HepG2 (cell line): ENCODE measurements around the gene TRIM15. TPM values are rescaled to one million over a fixed set of nuclear protein-coding genes. Genes with fewer than 3 reads are reported as not detected.

ENCODE experiments used
- ATAC-seq: fragments of 200-7000 bp; cut with Tn5 transposase; 3 replicates; pipeline ENCODE4 v1.9.1; 2020; ENCODE audit warnings: mild to moderate bottlenecking, moderate library complexity
- Bru-seq: library from RNA; stranded (reverse); fragments of 400-500 nt; gene quantifications from one replicate; lab custom pipeline; 2021; lab: Mats Ljungman, UMichigan
- BruChase-seq, 2 experiments: library from RNA; stranded (reverse); fragments of 400-500 nt; gene quantifications; one replicate each; lab custom pipeline; 2021; lab: Mats Ljungman, UMichigan
- BruUV-seq: library from RNA; stranded (reverse); fragments of 400-500 nt; replicated peaks from 2 replicates; lab custom pipeline; 2021; lab: Mats Ljungman, UMichigan
- CTCF ChIA-PET: fragments of 300-600 bp; formaldehyde crosslinking; extraction: SDS; loops from one replicate; lab custom pipeline; 2021; ENCODE audit warnings: low total read pairs, inconsistent platforms, low intra/inter-chr PET ratio; lab: Yijun Ruan, JAX
- POLR2A ChIA-PET: fragments of 350-600 bp; sonication (Branson Sonifier 250); formaldehyde crosslinking; loops from one replicate; lab custom pipeline; 2020; ENCODE audit warnings: antibody characterized with exemption, inconsistent platforms; lab: Yijun Ruan, JAX
- DNase-seq: peaks from one replicate; pipeline ENCODE4 v3.0.0-alpha.2; 2015; ENCODE audit warnings: low spot score
- FAIRE-seq: peaks from 3 replicates; lab custom pipeline; 2011; peaks lifted over from hg19 to GRCh38; lab: Jason Lieb, UNC
- H2AFZ ChIP-seq: one replicate; pipeline ENCODE4 v1.6.1; 2011; ENCODE audit warnings: low read length, inconsistent platforms
- H3K27ac ChIP-seq: fragments of 300-600 bp; 3 replicates; pipeline ENCODE4 v1.8.0; 2011; ENCODE audit warnings: mixed run types, mild to moderate bottlenecking, mixed read lengths, low read length, inconsistent platforms; ENCODE audit not compliant: insufficient read depth; ENCODE audit errors: extremely low read length
- H3K27me3 ChIP-seq, 2 experiments: fragments of 200-600 bp in 1 of 2; 2 replicates in 1 of 2; 3 replicates in 1 of 2; pipeline versions ENCODE4 v1.6.0 to v1.8.0; 2011; ENCODE audit warnings: low read length in 2 of 2, mild to moderate bottlenecking in 2 of 2, moderate library complexity in 2 of 2, inconsistent platforms in 1 of 2; ENCODE audit not compliant: insufficient read depth in 2 of 2, control insufficient read depth in 1 of 2
- H3K36me3 ChIP-seq, 2 experiments: fragments of 200-600 bp in 1 of 2; replicated peaks in 1 of 2; 2 replicates in 1 of 2; 3 replicates in 1 of 2; pipeline versions ENCODE4 v1.5.1 to v1.8.0; 2011; ENCODE audit warnings: low read length in 2 of 2, inconsistent platforms in 1 of 2; ENCODE audit not compliant: insufficient read depth in 2 of 2, control insufficient read depth in 1 of 2
- H3K4me1 ChIP-seq: 2 replicates; pipeline ENCODE4 v1.5.1; 2012; ENCODE audit warnings: low read length, inconsistent platforms; ENCODE audit not compliant: insufficient read depth
- H3K4me2 ChIP-seq: 2 replicates; pipeline ENCODE4 v1.6.0; 2011; ENCODE audit warnings: low read depth, low read length, inconsistent platforms
- H3K4me3 ChIP-seq, 3 experiments: fragments of 200-600 bp in 1 of 3; sonication (generic), shearing (Covaris generic) in 1 of 3; replicated peaks in 1 of 3; 2 replicates each; pipeline ENCODE4 v1.5.1; 2011 to 2016; ENCODE audit warnings: low read length in 3 of 3, inconsistent platforms in 2 of 3, low read depth in 2 of 3, mild to moderate bottlenecking in 2 of 3, control low read depth in 1 of 3, mixed read lengths in 1 of 3; ENCODE audit not compliant: insufficient read depth in 1 of 3
- H3K79me2 ChIP-seq: one replicate; pipeline ENCODE4 v1.6.1; 2011; ENCODE audit warnings: low read length, inconsistent platforms; ENCODE audit not compliant: insufficient read depth
- H3K9ac ChIP-seq: 2 replicates; pipeline ENCODE4 v1.6.0; 2011; ENCODE audit warnings: mild to moderate bottlenecking, low read depth, low read length, inconsistent platforms; ENCODE audit not compliant: insufficient read depth
- H3K9me3 ChIP-seq: 2 replicates; pipeline ENCODE4 v1.5.1; 2012; ENCODE audit warnings: mild to moderate bottlenecking, low read length
- H4K20me1 ChIP-seq: 2 replicates; pipeline ENCODE4 v1.6.0; 2011; ENCODE audit warnings: inconsistent platforms, mild to moderate bottlenecking, low read length, moderate library complexity; ENCODE audit not compliant: insufficient read depth
- DBP ChIP-seq: sonication (generic); formaldehyde crosslinking; IDR thresholded peaks from 2 replicates; pipeline ENCODE4 v1.4.0; 2020; ENCODE audit warnings: missing genetic modification reagents; ENCODE audit errors: not compliant biosample characterization
- HOXA7 ChIP-seq: sonication (generic); formaldehyde crosslinking; IDR thresholded peaks from 2 replicates; pipeline ENCODE4 v1.8.1; 2022; ENCODE audit warnings: mild to moderate bottlenecking, missing genetic modification reagents, moderate library complexity
- SP5 ChIP-seq: IDR thresholded peaks from 2 replicates; pipeline ENCODE4 v1.6.1; 2016; ENCODE audit warnings: low read depth, borderline replicate concordance
- U2AF2 ChIP-seq: fragments of 200-400 bp; formaldehyde crosslinking; IDR thresholded peaks from 2 replicates; pipeline ENCODE4 v1.6.1; 2017; ENCODE audit warnings: low read depth, mild to moderate bottlenecking, low read length
- ZBTB43 ChIP-seq: sonication (generic); formaldehyde crosslinking; conservative IDR thresholded peaks from 2 replicates; pipeline ENCODE4 v1.4.0; 2020; ENCODE audit warnings: missing genetic modification reagents
- ZNF382 ChIP-seq: sonication (generic); formaldehyde crosslinking; IDR thresholded peaks from 2 replicates; pipeline ENCODE4 v1.5.0; 2020; ENCODE audit warnings: missing genetic modification reagents, mild to moderate bottlenecking, borderline replicate concordance
- ZNF709 ChIP-seq: sonication (generic); formaldehyde crosslinking; IDR thresholded peaks from 2 replicates; pipeline ENCODE4 v1.5.0; 2020; ENCODE audit warnings: mild to moderate bottlenecking, missing genetic modification reagents
- WGBS: methylation state at CpG from one replicate; pipeline ENCODE4 v1.1.6; 2017; ENCODE audit warnings: low lambda C conversion rate; 5-methylcytosine and 5-hydroxymethylcytosine counted together
- in situ Hi-C: cut with HindIII; loops from 2 replicates; pipeline ENCODE4 v1.10.0; 2017; ENCODE audit warnings: low pct_unique_long_range_greater_than_20kb; ENCODE audit not compliant: extremely low pct_ligation_motif_present
- intact Hi-C: fragments of 100-400 bp; cut with micrococcal nuclease; formaldehyde crosslinking; loops from one replicate; pipeline ENCODE4 v1.10.0; 2022; ENCODE audit not compliant: unreplicated experiment
- long read RNA-seq, 2 experiments: library from RNA in 1 of 2; library from polyadenylated mRNA in 1 of 2; stranded (forward) in 1 of 2; unstranded in 1 of 2; transcript quantifications; one replicate each; pipeline ENCODE4 v2.0.0, GENCODE V29; 2019 to 2022
- polyA minus RNA-seq, 3 experiments: library from RNA; depleted of rRNA, polyadenylated mRNA; stranded (reverse); fragments of >200 nt; gene quantifications; 2 replicates each; pipeline ENCODE4 v1.2.3, GENCODE V29; 2011; ENCODE audit warnings: low replicate concordance in 1 of 3
- polyA plus RNA-seq, 8 experiments: library from polyadenylated mRNA; depleted of rRNA in 3 of 8; stranded (reverse) in 7 of 8; unstranded in 1 of 8; fragments of >200 nt; fragmentation: Illumina TruSeq in 4 of 8; extraction: Trizol in 4 of 8; gene quantifications; 2 replicates each; pipeline versions ENCODE4 v1.2.1 to v1.2.3, GENCODE V29; 2011 to 2016; ENCODE audit warnings: low read depth in 4 of 8, missing spikeins in 1 of 8, mixed read lengths in 1 of 8; ENCODE audit not compliant: insufficient read depth in 1 of 8
- total RNA-seq, 5 experiments: library from RNA; depleted of rRNA; stranded (reverse); fragments of >200 nt; fragmentation: Illumina TruSeq; extraction: Trizol; gene quantifications; 2 replicates each; pipeline ENCODE4 v1.2.3, GENCODE V29; 2016; ENCODE audit warnings: low read depth in 1 of 5
- TF ChIP-seq, protein P1 (sequence below): sonication (generic); formaldehyde crosslinking; IDR thresholded peaks from 2 replicates; pipeline ENCODE4 v1.5.0; 2020; ENCODE audit warnings: mild to moderate bottlenecking, missing genetic modification reagents
- TF ChIP-seq, protein P2 (sequence below): sonication (generic); IDR thresholded peaks from 2 replicates; pipeline ENCODE4 v1.6.1; 2016; ENCODE audit warnings: low read depth, borderline replicate concordance

The TRIM15 gene
- total RNA-seq (2016; rRNA removed; fragmentation: Illumina TruSeq; extraction: Trizol) (30.4 and 35.1 TPM in 2 replicates), polyA plus RNA-seq (2011; rRNA removed) (38.2 and 41.7 TPM in 2 replicates), polyA minus RNA-seq (2011; rRNA and poly(A)+ RNA removed; ENCODE audit: low replicate concordance) (0.12 and 47.7 TPM in 2 replicates), Bru-seq, nascent RNA (percentile 94 among the genes with signal in this experiment), BruChase-seq, experiment 1, labeled RNA remaining after a 6-hour chase (percentile 92 among the genes with signal in this experiment), BruChase-seq, experiment 2, labeled RNA remaining after a 2-hour chase (percentile 90 among the genes with signal in this experiment)
- total RNA-seq (2016; cell fraction: cytosol; rRNA removed; fragmentation: Illumina TruSeq; extraction: Trizol; ENCODE audit: low read depth), result 5.9 and 7.6 TPM in 2 replicates
- 25.6 and 34.0 TPM in 2 replicates for total RNA-seq (2016; cell fraction: insoluble cytoplasmic fraction; rRNA removed; fragmentation: Illumina TruSeq; extraction: Trizol)
- 13.2 and 15.4 TPM in 2 replicates for total RNA-seq (2016; cell fraction: membrane; rRNA removed; fragmentation: Illumina TruSeq; extraction: Trizol)
- total RNA-seq (2016; cell fraction: nucleus; rRNA removed; fragmentation: Illumina TruSeq; extraction: Trizol), result 26.9 and 31.0 TPM in 2 replicates
- 29.0 and 39.2 TPM in 2 replicates for polyA plus RNA-seq (2011; cell fraction: cytosol; rRNA removed)
- polyA plus RNA-seq (2011; cell fraction: nucleus; rRNA removed), result 86.1 and 97.2 TPM in 2 replicates
- polyA plus RNA-seq (2012), result 34.9 and 37.3 TPM in 2 replicates
- polyA plus RNA-seq (2016; cell fraction: cytosol; fragmentation: Illumina TruSeq; extraction: Trizol; ENCODE audit: low read depth), result 4.4 and 6.6 TPM in 2 replicates
- 20.8 and 23.2 TPM in 2 replicates for polyA plus RNA-seq (2016; cell fraction: insoluble cytoplasmic fraction; fragmentation: Illumina TruSeq; extraction: Trizol; ENCODE audit: low read depth)
- 8.8 and 10.0 TPM in 2 replicates for polyA plus RNA-seq (2016; cell fraction: membrane; fragmentation: Illumina TruSeq; extraction: Trizol; ENCODE audit: low read depth)
- 40.0 and 40.3 TPM in 2 replicates for polyA plus RNA-seq (2016; cell fraction: nucleus; fragmentation: Illumina TruSeq; extraction: Trizol; ENCODE audit: insufficient read depth, low read depth)
- 22.0 and 26.2 TPM in 2 replicates for polyA minus RNA-seq (2011; cell fraction: cytosol; rRNA and poly(A)+ RNA removed)
- 45.7 and 67.4 TPM in 2 replicates for polyA minus RNA-seq (2011; cell fraction: nucleus; rRNA and poly(A)+ RNA removed)
- long read RNA-seq, experiment 1, transcript TRIM15-207 (7 exons, 2,214 nt), result major isoform, 31 of 54 reads
- long read RNA-seq, experiment 1, partial matches to known transcripts, result 4 of 54 reads
- long read RNA-seq, experiment 1, other reads (novel, unspliced or antisense), result 19 of 54 reads
- long read RNA-seq, experiment 2, transcript TRIM15-207 (7 exons, 2,214 nt), result major isoform, 92 of 189 reads
- long read RNA-seq, experiment 2, partial matches to known transcripts, result 31 of 189 reads
- long read RNA-seq, experiment 2, other reads (novel, unspliced or antisense), result 66 of 189 reads

- ATAC-seq (peak; percentile 92), FAIRE-seq (peak; percentile 79), DNase-seq (peak; percentile 90)
- H3K4me2 ChIP-seq, result peak within 1 kb of the TSS; percentile 86
- no peaks in the 10 kb centered on the region; the same call in 1 of the 2 replicates for H4K20me1 ChIP-seq
- H3K36me3 ChIP-seq, result peaks cover 10 to 17% of the 10 kb centered on the region in 2 experiments
- whole genome bisulfite sequencing, result under 1% methylated on average over 24 of the region's 31 CpGs
- H3K79me2 ChIP-seq, result peaks cover 38% of the 10 kb centered on the region
- intact Hi-C loops, result loop anchor here (1.0 kb wide), 2 partner anchors 29 to 60 kb away; no protein-coding TSS in a partner anchor
- POLR2A ChIA-PET, result interaction anchor here (0.7 to 3.3 kb wide), 10 partner anchors 8 to 102 kb away, joined by 3 to 26 read pairs (median 4); partner anchors contain the start of genes POLR1H, TRIM31 and TRIM40
- H3K27ac ChIP-seq, result peak within 1 kb of the TSS; percentile 87
- CTCF ChIA-PET, result interaction anchor here (1.3 kb wide), 1 partner anchor 33 kb away, joined by 4 read pairs; no protein-coding TSS in a partner anchor
- H3K9ac ChIP-seq, result peak within 1 kb of the TSS; percentile 81
- BruUV-seq, result TSS peak; percentile 81
- H2AFZ ChIP-seq, result peak within 1 kb of the TSS; percentile 75
- peaks cover 0 to 3% of the 10 kb centered on the region in 2 experiments; a peak in 1 of 5 replicates for H3K27me3 ChIP-seq
- in situ Hi-C loops, result no loop called here
- peaks cover 55% of the 10 kb centered on the region for H3K4me1 ChIP-seq
- H3K4me3 ChIP-seq, result peak within 1 kb of the TSS; percentile 90 to 95 (median 92)
- H3K9me3 ChIP-seq, result no peaks in the 10 kb centered on the region
- TF ChIP-seq SP5 (CRISPR knock-in tag), result peak; percentile 92
- TF ChIP-seq ZNF382 (CRISPR knock-in tag), result no peak
- TF ChIP-seq, protein P1, sequence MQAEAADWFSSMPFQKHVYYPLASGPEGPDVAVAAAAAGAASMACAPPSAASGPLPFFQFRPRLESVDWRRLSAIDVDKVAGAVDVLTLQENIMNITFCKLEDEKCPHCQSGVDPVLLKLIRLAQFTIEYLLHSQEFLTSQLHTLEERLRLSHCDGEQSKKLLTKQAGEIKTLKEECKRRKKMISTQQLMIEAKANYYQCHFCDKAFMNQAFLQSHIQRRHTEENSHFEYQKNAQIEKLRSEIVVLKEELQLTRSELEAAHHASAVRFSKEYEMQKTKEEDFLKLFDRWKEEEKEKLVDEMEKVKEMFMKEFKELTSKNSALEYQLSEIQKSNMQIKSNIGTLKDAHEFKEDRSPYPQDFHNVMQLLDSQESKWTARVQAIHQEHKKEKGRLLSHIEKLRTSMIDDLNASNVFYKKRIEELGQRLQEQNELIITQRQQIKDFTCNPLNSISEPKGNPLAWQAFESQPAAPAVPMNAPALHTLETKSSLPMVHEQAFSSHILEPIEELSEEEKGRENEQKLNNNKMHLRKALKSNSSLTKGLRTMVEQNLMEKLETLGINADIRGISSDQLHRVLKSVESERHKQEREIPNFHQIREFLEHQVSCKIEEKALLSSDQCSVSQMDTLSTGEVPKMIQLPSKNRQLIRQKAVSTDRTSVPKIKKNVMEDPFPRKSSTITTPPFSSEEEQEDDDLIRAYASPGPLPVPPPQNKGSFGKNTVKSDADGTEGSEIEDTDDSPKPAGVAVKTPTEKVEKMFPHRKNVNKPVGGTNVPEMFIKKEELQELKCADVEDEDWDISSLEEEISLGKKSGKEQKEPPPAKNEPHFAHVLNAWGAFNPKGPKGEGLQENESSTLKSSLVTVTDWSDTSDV (CRISPR knock-in tag), result peak; percentile 98
- peak; percentile 37; the same call in 1 of the 2 replicates for TF ChIP-seq U2AF2
- peak; percentile 32; the same call in 1 of the 2 replicates for TF ChIP-seq HOXA7 (CRISPR knock-in tag)
- peak; percentile 83; the same call in 1 of the 2 replicates for TF ChIP-seq ZNF709
- no peak for TF ChIP-seq DBP
- TF ChIP-seq, protein P2, sequence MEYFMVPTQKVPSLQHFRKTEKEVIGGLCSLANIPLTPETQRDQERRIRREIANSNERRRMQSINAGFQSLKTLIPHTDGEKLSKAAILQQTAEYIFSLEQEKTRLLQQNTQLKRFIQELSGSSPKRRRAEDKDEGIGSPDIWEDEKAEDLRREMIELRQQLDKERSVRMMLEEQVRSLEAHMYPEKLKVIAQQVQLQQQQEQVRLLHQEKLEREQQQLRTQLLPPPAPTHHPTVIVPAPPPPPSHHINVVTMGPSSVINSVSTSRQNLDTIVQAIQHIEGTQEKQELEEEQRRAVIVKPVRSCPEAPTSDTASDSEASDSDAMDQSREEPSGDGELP, result peak; percentile 61; the same call in 1 of the 2 replicates
- TF ChIP-seq ZBTB43 (CRISPR knock-in tag), result 0 out of 2 replicates have a peak, but pooled peaks have one; percentile 27
Observed at GRCh38 chr6:30163090-30163917, at the start of gene TRIM15. Gene TRIM15, plus strand, starts transcription at chr6:30163546. Its CDS starts 139 bp downstream, at chr6:30163685.
